ENCODE results near the gene CHAT.

CHAT gene

GRCh38 chr10:49649294-49649693 lies 35.5 kb downstream of the CHAT start:
- H3K9me2 ChIP-seq (replicated peaks; ENCODE audit: control insufficient read depth, low read length) = no peaks in the 10 kb centered on the region
- no peaks in the 10 kb centered on the region for H3K36me3 ChIP-seq (ENCODE audit: control insufficient read depth, low read length)
- no peaks in the 10 kb centered on the region for H4K20me1 ChIP-seq (ENCODE audit: control insufficient read depth, insufficient read depth, low read depth, low read length)
- no peaks in the 10 kb centered on the region for H3K27me3 ChIP-seq (ENCODE audit: control insufficient read depth, low read length)
- H3K9me3 ChIP-seq (ENCODE audit: control insufficient read depth, insufficient read depth, low read length) = no peaks in the 10 kb centered on the region
- peaks cover 4% of the 10 kb centered on the region; the same call in 1 of the 2 replicates for H3F3A ChIP-seq (ENCODE audit: control insufficient read depth, insufficient read depth)
- no peaks in the 10 kb centered on the region for H3K79me2 ChIP-seq (ENCODE audit: control insufficient read depth, low read length)
- peak overlapping the region; percentile 85 for H3K27ac ChIP-seq (ENCODE audit: low read depth, low read length)
- peak overlapping the region; percentile 80 for H3K4me2 ChIP-seq (ENCODE audit: low read length)
- peaks cover 53% of the 10 kb centered on the region for H3K4me1 ChIP-seq (ENCODE audit: control insufficient read depth, low read length)
- TF ChIP-seq EZH2phosphoT487 (IDR thresholded peaks at IDR 0.05; ENCODE audit: borderline replicate concordance, low read length) (no peak), CTCF (IDR thresholded peaks at IDR 0.05; ENCODE audit: low read depth, low read length, poor library complexity, severe bottlenecking) (no peak)
- H3K4me3 ChIP-seq (ENCODE audit: low read length) = peak overlapping the region; percentile 67

- Histone ChIP-seq H3K79me2 (ENCODE audit: control insufficient read depth, low read length) (no peaks in the 10 kb centered on the region), H3K9me2 (replicated peaks; ENCODE audit: control insufficient read depth, low read length) (no peaks in the 10 kb centered on the region), H3K4me3 (ENCODE audit: low read length) (peak overlapping the region; percentile 67), H3K9me3 (ENCODE audit: control insufficient read depth, insufficient read depth, low read length) (no peaks in the 10 kb centered on the region), H3K4me1 (ENCODE audit: control insufficient read depth, low read length) (peaks cover 53% of the 10 kb centered on the region), H3K27ac (ENCODE audit: low read depth, low read length) (peak overlapping the region; percentile 85), H3K36me3 (ENCODE audit: control insufficient read depth, low read length) (no peaks in the 10 kb centered on the region), H3F3A (ENCODE audit: control insufficient read depth, insufficient read depth) (peaks cover 4% of the 10 kb centered on the region; the same call in 1 of the 2 replicates), H3K4me2 (ENCODE audit: low read length) (peak overlapping the region; percentile 80), H4K20me1 (ENCODE audit: control insufficient read depth, insufficient read depth, low read depth, low read length) (no peaks in the 10 kb centered on the region), H3K27me3 (ENCODE audit: control insufficient read depth, low read length) (no peaks in the 10 kb centered on the region)
- TF ChIP-seq CTCF (IDR thresholded peaks at IDR 0.05; ENCODE audit: low read depth, low read length, poor library complexity, severe bottlenecking) (no peak), EZH2phosphoT487 (IDR thresholded peaks at IDR 0.05; ENCODE audit: borderline replicate concordance, low read length) (no peak)
Observed at GRCh38 chr10:49649936-49650723, 36.3 kb downstream of the CHAT start.

- TF ChIP-seq EZH2phosphoT487 (IDR thresholded peaks at IDR 0.05; ENCODE audit: borderline replicate concordance, low read length) = no peak
- TF ChIP-seq CTCF (IDR thresholded peaks at IDR 0.05; ENCODE audit: low read depth, low read length, poor library complexity, severe bottlenecking) = no peak
- H3K27me3 ChIP-seq (ENCODE audit: control insufficient read depth, low read length) = no peaks in the 10 kb centered on the region
- peak overlapping the region; percentile 67; the same call in 1 of the 2 replicates for H3K4me3 ChIP-seq (ENCODE audit: low read length)
- H3K79me2 ChIP-seq (ENCODE audit: control insufficient read depth, low read length) = no peaks in the 10 kb centered on the region
- no peaks in the 10 kb centered on the region for H3K36me3 ChIP-seq (ENCODE audit: control insufficient read depth, low read length)
- H3F3A ChIP-seq (ENCODE audit: control insufficient read depth, insufficient read depth) = peaks cover 4% of the 10 kb centered on the region; the same call in 1 of the 2 replicates
- peak overlapping the region; percentile 80 for H3K4me2 ChIP-seq (ENCODE audit: low read length)
- H3K27ac ChIP-seq (ENCODE audit: low read depth, low read length) = peak overlapping the region; percentile 85
- H3K4me1 ChIP-seq (ENCODE audit: control insufficient read depth, low read length) = peaks cover 53% of the 10 kb centered on the region
- H3K9me3 ChIP-seq (ENCODE audit: control insufficient read depth, insufficient read depth, low read length) = no peaks in the 10 kb centered on the region
- no peaks in the 10 kb centered on the region for H3K9me2 ChIP-seq (replicated peaks; ENCODE audit: control insufficient read depth, low read length)
- no peaks in the 10 kb centered on the region for H4K20me1 ChIP-seq (ENCODE audit: control insufficient read depth, insufficient read depth, low read depth, low read length)
Observed at GRCh38 chr10:49650724-49651034, 36.8 kb downstream of the CHAT start.
